GM18867 (cell line): Measurements from ENCODE around the gene FOXI1.

ENCODE experiments used
- ATAC-seq: cut with Tn5 transposase; IDR thresholded peaks from one replicate; pipeline ENCODE4 v1.9.1; 2021; ENCODE audit warnings: mild to moderate bottlenecking, moderate library complexity; ENCODE audit not compliant: unreplicated experiment

FOXI1 gene

DNA sequence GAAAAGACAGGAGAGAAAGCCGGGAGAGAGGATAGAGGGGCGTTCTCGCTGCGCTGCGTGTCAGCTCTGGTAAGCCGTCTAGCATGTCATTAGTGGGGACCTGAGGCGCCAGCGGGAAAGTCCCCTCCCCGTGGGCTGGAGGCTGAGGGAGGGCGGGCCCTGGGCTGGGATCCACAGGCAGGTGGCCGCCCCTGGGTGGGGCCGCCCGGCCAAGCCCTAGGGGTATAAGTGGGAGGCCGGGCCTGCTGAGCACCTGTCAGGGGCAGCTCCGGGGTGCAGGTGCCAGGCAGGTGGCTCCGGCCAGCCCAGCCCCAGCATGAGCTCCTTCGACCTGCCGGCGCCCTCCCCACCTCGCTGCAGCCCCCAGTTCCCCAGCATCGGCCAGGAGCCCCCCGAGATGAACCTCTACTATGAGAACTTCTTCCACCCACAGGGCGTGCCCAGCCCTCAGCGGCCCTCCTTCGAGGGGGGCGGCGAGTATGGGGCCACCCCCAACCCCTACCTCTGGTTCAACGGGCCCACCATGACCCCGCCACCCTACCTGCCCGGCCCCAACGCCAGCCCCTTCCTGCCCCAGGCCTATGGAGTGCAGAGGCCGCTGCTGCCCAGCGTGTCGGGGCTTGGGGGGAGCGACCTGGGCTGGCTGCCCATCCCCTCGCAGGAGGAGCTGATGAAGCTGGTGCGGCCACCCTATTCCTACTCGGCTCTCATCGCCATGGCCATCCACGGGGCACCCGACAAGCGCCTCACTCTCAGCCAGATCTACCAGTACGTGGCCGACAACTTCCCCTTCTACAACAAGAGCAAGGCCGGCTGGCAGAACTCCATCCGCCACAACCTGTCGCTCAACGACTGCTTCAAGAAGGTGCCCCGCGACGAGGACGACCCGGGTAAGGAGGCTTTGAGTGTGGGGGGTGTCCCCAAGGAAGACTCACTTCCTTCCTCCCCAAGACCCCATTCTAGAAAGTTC lies at the start of gene FOXI1:
Gene FOXI1, plus strand, starts transcription at position 256 of the 970 bp plus-strand sequence. Its CDS starts 61 bp downstream, at position 317.
- no peak for ATAC-seq

GRCh38 chr5:170056561-170057267 lies 49.0 kb upstream of the FOXI1 start:
- no peak for ATAC-seq

GRCh38 chr5:170057311-170057710 lies 48.4 kb upstream of the FOXI1 start:
- no peak for ATAC-seq

DNA sequence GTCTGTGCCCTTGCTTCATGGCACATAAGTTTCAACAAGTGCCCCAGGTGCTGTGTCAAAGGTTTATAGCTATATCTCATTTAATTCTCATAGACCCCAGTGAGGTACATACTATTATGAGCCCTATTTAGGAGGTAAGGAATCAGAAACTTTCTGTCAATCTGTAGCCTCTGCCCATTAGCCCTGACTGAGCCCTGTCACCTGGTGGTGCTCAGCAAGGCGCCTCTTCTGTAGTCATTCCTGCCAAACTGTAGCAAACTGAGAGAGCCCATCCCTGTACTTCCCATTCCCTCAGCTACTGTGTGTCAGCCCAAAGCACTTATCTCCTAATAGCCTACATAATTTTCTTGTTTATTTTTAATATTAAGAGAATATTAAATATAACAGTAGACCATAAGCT lies 46.5 kb upstream of the FOXI1 start:
- ATAC-seq: no peak

DNA sequence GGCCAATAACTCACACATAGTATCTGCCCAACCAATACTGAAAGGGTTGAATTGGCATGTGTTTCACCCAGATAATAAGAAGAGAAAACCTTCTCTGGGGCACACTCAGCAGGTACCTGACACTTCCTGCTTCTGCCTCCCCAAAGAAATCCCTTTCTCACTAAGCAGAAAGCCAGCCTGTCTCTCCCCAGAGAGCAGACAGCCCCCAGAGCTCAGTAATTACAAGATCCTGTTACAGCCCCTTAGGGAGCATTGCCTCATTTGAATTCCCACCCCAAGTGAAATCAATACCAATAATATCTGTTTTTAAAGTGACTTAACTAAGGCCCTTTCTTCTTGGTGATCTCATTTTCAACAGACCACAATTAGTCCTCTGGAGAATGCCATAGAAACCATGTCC lies 38.5 kb upstream of the FOXI1 start:
- ATAC-seq: no peak

DNA sequence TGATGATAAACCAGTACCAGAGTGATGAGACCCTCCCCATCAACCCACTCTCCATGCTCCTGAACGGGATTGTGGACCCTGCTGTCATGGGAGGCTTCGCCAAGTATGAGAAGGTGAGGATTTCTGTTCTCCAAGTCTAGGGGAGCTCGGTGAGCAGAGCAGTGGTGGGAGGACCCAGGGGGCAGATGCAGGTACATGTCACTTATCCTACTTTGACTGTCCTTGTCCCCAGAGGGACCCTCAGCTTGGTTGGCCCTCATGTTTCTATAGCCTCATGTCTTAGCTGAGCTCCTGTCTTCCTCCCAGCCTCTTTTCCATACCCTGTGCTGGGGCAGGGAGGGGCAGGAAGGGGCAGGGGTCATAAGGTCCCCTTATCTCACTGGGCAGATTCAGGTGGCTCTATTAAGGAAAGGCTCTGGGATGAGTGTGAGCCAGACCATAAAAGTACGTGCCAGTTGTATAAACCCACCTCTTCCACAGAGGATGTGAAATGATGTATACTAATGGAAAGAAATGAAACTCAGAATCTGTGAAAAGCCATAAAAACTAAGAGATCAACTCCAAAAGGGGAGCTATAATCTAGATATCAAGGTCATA lies 38.0 kb upstream of the FOXI1 start:
- no peak for ATAC-seq

DNA sequence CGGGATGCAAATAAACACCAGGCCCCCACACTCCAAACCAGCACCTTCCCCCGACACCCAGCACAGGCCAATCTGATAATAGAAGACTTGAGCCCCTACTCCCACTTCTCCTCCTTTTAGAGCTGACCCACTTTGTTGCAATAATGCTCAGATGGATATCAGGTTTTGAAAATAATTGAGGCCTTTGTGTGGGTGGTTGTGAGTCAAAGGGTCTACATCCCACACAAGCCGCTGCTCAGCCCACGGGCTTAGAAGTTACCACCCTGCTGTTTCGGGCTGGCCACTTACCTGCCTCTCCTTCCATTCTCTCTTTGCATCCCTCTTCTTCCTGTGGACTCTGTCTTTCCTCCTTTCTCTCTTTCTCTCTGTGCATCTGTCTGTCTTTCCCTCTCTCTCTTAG lies 36.2 kb upstream of the FOXI1 start:
- no peak for ATAC-seq

GRCh38 chr5:170070556-170071412 lies 34.9 kb upstream of the FOXI1 start:
- ATAC-seq: no peak

DNA sequence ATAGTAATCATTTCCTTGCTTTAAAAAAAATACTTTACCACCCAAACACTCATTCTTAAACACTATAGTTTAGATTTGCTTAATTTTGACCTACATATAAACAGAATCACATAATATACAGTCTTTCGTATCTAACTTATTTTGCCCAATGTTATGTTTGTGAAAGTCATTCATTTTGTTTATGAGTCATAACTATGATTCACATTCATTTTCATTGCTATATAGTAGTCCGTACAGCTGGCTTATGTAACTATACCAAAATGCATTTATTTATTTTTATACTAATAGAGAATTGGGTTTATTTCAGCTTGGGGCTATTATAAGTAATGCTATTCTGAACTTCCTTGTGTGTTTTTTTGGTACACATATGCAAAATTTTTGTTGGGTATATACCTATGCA lies 33.9 kb upstream of the FOXI1 start:
- no peak for ATAC-seq

DNA sequence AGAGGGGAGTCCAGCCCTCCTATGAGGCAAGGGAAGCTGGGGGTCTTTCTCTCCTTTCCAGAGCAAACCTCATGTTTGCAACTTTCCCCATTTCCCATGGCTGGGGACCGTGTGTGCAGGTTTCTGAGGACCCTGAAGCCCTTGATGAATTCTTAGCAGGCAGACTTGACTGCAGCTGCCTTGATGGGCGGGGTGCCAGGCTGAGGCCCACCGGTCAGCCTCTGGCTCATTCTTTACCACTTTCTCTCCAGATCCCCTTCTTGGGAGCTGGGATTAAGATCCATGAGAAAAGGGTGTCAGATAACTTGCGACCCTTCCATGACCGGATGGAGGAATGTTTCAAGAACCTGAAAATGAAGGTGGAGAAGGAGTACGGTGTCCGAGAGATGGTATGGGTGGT lies 30.0 kb upstream of the FOXI1 start:
- no peak for ATAC-seq

DNA sequence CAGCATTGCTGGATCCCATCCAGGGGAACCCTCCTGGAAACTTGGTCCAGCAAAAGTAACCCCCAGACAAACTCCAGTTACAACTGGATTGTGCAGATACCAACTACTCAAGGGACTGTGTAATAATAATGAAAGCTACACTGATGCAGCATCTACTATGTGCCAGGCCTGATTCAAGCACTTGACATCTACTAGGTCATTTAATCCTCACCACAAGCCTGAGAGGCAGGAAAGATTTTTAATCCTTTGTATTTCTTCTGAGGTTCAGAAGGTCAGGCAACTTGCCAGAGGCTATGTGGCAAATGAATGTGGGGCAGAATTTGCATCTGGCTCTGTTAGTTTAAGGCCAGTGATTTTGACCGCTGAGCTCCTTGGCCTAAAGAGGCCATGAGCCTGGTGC lies 29.5 kb upstream of the FOXI1 start:
- no peak for ATAC-seq

- no peak for ATAC-seq
Observed at GRCh38 chr5:170076739-170077138, 29.0 kb upstream of the FOXI1 start.

- no peak for ATAC-seq
Observed at GRCh38 chr5:170077526-170077925, 28.2 kb upstream of the FOXI1 start.

DNA sequence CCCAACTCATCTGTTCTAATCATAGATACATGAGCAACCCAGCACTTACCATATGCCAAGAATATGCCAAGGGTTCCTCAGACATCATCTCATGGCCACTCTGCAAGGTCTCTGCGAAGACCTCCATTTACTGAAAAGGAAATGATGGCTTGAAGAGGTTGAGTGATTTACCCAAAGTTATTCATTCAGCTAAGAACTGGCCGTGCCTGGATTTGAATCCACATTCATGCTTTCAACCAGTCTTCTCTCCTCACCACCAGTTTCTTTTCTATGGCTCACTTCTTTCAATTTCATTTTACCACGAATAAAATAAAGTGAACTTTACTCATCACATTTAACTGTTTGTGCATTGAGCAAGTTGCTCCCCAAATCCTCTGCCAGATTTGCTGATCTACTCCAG lies 27.2 kb upstream of the FOXI1 start:
- no peak for ATAC-seq

GRCh38 chr5:170078931-170079330 lies 26.8 kb upstream of the FOXI1 start:
- ATAC-seq: no peak

DNA sequence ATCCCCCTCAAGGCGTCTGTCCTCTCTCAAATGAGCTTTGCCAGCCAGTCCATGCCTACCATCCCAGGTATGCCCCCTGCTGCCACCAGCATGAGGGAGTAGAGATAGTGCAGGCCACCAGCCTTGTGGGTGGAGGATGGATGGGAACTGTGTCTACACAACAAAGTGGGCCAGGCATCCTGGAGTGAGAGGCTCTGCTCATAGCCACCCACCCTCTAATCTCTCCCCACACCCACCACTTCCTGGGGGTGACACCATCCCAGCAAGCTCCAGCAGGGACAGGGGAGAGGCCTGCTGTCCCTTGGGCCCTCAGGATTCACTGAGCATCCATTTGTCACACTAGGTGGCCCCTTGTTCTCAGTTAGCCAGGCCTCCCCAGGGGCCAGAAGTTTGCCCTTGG lies 25.5 kb upstream of the FOXI1 start:
- ATAC-seq: no peak

- no peak for ATAC-seq
Observed at GRCh38 chr5:170080786-170081445, 24.8 kb upstream of the FOXI1 start.

DNA sequence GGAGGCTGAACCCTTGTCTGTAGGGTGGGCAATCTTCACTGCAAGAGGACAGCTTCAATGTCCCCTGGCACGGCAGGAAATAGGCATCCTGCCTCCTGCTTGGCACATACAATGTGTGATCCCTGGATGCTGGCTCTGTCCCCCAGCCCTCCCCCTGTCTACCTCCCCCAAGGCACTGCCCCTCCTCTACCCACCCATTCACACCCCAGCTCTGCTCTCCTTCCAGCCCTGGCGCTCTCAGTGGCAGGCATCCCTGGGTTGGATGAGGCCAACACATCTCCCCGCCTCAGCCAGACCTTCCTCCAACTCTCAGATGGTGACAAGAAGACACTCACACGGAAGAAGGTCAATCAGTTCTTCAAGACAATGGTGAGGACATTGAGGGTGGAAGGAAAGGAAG lies 24.1 kb upstream of the FOXI1 start:
- ATAC-seq: no peak

DNA sequence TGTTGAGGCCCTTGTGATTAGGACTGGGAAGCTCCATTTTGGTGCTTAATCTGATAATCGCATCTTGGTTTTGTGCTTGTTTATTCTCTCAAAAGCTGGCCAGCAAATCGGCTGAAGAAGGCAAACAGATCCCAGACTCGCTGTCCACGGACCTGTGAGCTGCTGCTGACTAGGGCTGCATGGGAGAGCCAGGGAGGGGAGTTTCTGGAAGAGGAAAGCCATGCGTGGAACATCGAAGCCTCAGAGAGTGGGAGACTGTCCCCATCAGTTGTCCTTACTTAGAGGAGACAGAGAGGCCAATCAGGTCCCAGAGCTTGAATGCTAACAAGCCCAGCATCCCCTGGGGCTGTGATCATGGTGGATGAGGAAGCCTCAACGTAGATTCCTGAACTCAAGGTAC lies 23.0 kb upstream of the FOXI1 start:
- ATAC-seq: no peak

GRCh38 chr5:170087168-170087817 lies 18.4 kb upstream of the FOXI1 start:
- no peak for ATAC-seq
